ENCODE measurements around the gene ADAM15. TPM values are rescaled to one million over a fixed set of nuclear protein-coding genes. Genes with fewer than 3 reads are reported as not detected.

ADAM15 gene
- total and polyA plus RNA-seq, 2 of the 8 experiments (the other 6 are each of a cell fraction or from before 2014, with no cell fraction given), result 32.9 to 37.6 TPM

DNA sequence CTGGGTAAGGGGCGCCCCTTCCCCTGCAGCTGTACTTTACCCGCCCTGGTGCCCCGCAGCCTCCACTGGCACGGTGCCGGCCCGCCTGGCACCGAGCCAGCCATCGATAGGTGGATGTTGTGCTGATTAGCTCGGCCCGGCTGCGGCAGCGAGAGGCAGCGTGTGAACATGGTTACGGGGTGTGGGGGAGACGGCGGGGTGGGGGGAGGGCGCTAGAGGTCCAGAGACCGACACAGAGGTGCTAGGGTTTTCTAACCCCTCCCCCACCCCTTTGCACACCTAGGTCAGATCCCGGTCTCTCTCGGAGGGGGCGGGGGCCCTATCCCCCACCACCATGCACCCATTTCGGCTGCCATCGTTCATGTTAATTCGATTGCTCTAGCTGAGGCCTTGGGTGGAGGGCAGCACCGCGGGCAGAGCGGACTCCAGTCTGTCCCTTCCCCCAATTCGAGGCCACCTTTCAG, 19.1 kb downstream of the ADAM15 start:
- Histone ChIP-seq H2BK5ac (ENCODE audit: low read depth, low read length) (peak overlapping the region; percentile 60; the same call in 1 of the 2 replicates), H3K56ac (replicated peaks; ENCODE audit: insufficient read length, low read depth, low read length) (no peak overlapping the region), H3K23me2 (ENCODE audit: low read depth, low read length) (peaks cover 11% of the 10 kb centered on the region), H4K5ac (ENCODE audit: insufficient read length, low read depth, low read length) (no peak overlapping the region), H2BK12ac (ENCODE audit: low read depth, low read length) (0 out of 2 replicates have a peak overlapping the region, but pooled peaks have one; percentile 43), H2BK120ac (replicated peaks; ENCODE audit: low read depth, low read length) (no peak overlapping the region), H3K4ac (replicated peaks; ENCODE audit: insufficient read length, low read depth, low read length) (no peak overlapping the region), H3K4me2 (ENCODE audit: insufficient read depth in 1 of 2, low read depth in 2 of 2, low read length in 2 of 2) (peak overlapping the region; percentile 97 to 99), H3K79me2 (ENCODE audit: control insufficient read depth in 1 of 2, insufficient read depth in 2 of 2, low read length in 2 of 2) (peaks cover 0 to 5% of the 10 kb centered on the region in 2 experiments; a peak in 1 of 4 replicates), H2AK5ac (ENCODE audit: low read depth, low read length) (0 out of 2 replicates have a peak overlapping the region, but pooled peaks have one; percentile 90), H4K91ac (replicated peaks; ENCODE audit: insufficient read length, low read length) (no peak overlapping the region), H4K20me1 (replicated peaks in 1 of 2; ENCODE audit: control insufficient read depth in 1 of 2, insufficient read depth in 2 of 2, low read length in 2 of 2) (peaks cover 12 to 19% of the 10 kb centered on the region in 2 experiments), H3K27ac (ENCODE audit: low read depth, low read length) (no peak overlapping the region), H3K23ac (ENCODE audit: insufficient read length) (no peak overlapping the region), H3K4me3 (ENCODE audit: extremely low read depth in 1 of 4, insufficient read depth in 2 of 4, low read depth in 3 of 4, low read length in 4 of 4) (peak overlapping the region; percentile 42 to 64 (median 57)), H3K9me3 (ENCODE audit: insufficient read depth in 2 of 2, low read depth in 1 of 2, low read length in 1 of 2) (no peaks in the 10 kb centered on the region), H3K9ac (replicated peaks in 1 of 4; ENCODE audit: extremely low read depth in 1 of 4, low read depth in 3 of 4, low read length in 3 of 4) (peak overlapping the region in 2 of 4 experiments; percentile 13 to 57; a peak in 2 of 7 replicates), H2AFZ (ENCODE audit: low read length) (no peak overlapping the region), H4K8ac (ENCODE audit: extremely low read depth, insufficient read depth, low read length) (peak overlapping the region; percentile 16; the same call in 1 of the 2 replicates), H3K36me3 (ENCODE audit: control insufficient read depth in 2 of 4, insufficient read depth in 4 of 4, low read length in 3 of 4) (peaks cover 0 to 12% (median 4%) of the 10 kb centered on the region in 4 experiments; a peak in 5 of 8 replicates), H3K4me1 (replicated peaks in 1 of 4; ENCODE audit: control insufficient read depth in 3 of 4, insufficient read depth in 4 of 4, low read length in 3 of 4) (peaks cover 4 to 33% (median 21%) of the 10 kb centered on the region in 4 experiments), H2BK20ac (ENCODE audit: low read length) (no peak overlapping the region), H3K79me1 (ENCODE audit: low read depth, low read length) (no peaks in the 10 kb centered on the region), H3K14ac (ENCODE audit: insufficient read length) (no peak overlapping the region), H3K18ac (ENCODE audit: extremely low read depth, low read length) (0 out of 2 replicates have a peak overlapping the region, but pooled peaks have one; percentile 51), H3K27me3 (replicated peaks in 1 of 4; ENCODE audit: control insufficient read depth in 3 of 4, extremely low read depth in 1 of 4, insufficient read depth in 3 of 4, low read length in 3 of 4) (peaks cover 0 to 7% (median 1%) of the 10 kb centered on the region in 4 experiments; a peak in 3 of 7 replicates), H2BK15ac (ENCODE audit: low read length) (peak overlapping the region; percentile 61; the same call in 1 of the 2 replicates)
- ChIA-PET POLR2A (ENCODE audit: partially characterized antibody) (interaction anchor here (0.6 to 3.2 kb wide), 17 partner anchors 8 to 126 kb away, joined by 3 to 21 read pairs (median 3); partner anchors contain the start of genes EFNA3, FLAD1, PBXIP1 and SHC1), CTCF (ENCODE audit: partially characterized antibody) (interaction anchor here (0.7 to 33.9 kb wide), 12 partner anchors 10 to 207 kb away, joined by 3 to 907 read pairs (median 4); partner anchors contain the start of genes ADAM15, EFNA3, EFNA4 and PMVK)
- TF ChIP-seq ASH2L (IDR thresholded peaks at IDR 0.05; ENCODE audit: low read length) (peak; percentile 25), CTBP2 (IDR thresholded peaks at IDR 0.05; ENCODE audit: borderline replicate concordance, insufficient read depth, insufficient read length, low read length) (no peak), POLR2AphosphoS5 (IDR thresholded peaks at IDR 0.05; ENCODE audit: low read depth, low read length) (0 out of 2 replicates have a peak, but pooled peaks have one; percentile 3), POLR2A (IDR thresholded peaks at IDR 0.05; ENCODE audit: control extremely low read depth in 1 of 2, low read depth in 2 of 2, low read length in 2 of 2) (0 out of 3 replicates have a peak, but pooled peaks of 1 of the 2 experiments have one; percentile 15)
- WGBS, 2 experiments (ENCODE audit: extremely low coverage in 1 of 2, insufficient coverage in 1 of 2, insufficient read length in 1 of 2, insufficient replicate concordance in 2 of 2, low coverage in 1 of 2, low lambda C conversion rate in 2 of 2, missing lambda C conversion rate in 1 of 2), result 12% methylated on average over 18 of the region's 28 CpGs; no CpG with 5 or more reads in 1 of the 2 experiments
- DNase-seq (ENCODE audit: low read depth in 1 of 2, low spot score in 2 of 2) (no peak), FAIRE-seq (no peak)

Data from H1 (cell line).